Endometrial microvascular endothelial cells (primary cell): ENCODE data around the gene PRSS27. TPM values are rescaled to one million over a fixed set of nuclear protein-coding genes. Genes with fewer than 3 reads are reported as not detected.

Source experiments
- in situ Hi-C: cut with HindIII; loops from 2 replicates; pipeline ENCODE4 v1.10.0; 2017; ENCODE audit warnings: low sequenced_read_pairs, low pct_unique_long_range_greater_than_20kb; ENCODE audit errors: inconsistent ontology term
- total RNA-seq: library from RNA; depleted of rRNA; stranded (reverse); fragments of >200 nt; gene quantifications from one replicate; pipeline ENCODE4 v1.2.3, GENCODE V29; 2015; ENCODE audit errors: inconsistent ontology term

PRSS27 gene
- total RNA-seq, 1 donor from 2014 or later: not detected

- in situ Hi-C loops: no loop called here
Measured at GRCh38 chr16:2752850-2753732, 33.1 kb upstream of the PRSS27 start.

- in situ Hi-C loops: no loop called here
Measured at GRCh38 chr16:2752035-2752849, 32.2 kb upstream of the PRSS27 start, which contains the start of gene SRRM2. TSS of gene SRRM2 (plus strand) at chr16:2752638. CDS start at chr16:2756365, 3,727 bp downstream.

- in situ Hi-C loops: no loop called here
Measured at GRCh38 chr16:2751577-2752034, 31.6 kb upstream of the PRSS27 start.

GRCh38 chr16:2749936-2750335 is 29.9 kb upstream of the PRSS27 start:
- in situ Hi-C loops: no loop called here

- in situ Hi-C loops: no loop called here
Measured at GRCh38 chr16:2749476-2749875, 29.5 kb upstream of the PRSS27 start.

GRCh38 chr16:2748757-2749455 is 28.9 kb upstream of the PRSS27 start:
- in situ Hi-C loops: no loop called here

- in situ Hi-C loops: no loop called here
Measured at GRCh38 chr16:2745961-2746360, 25.9 kb upstream of the PRSS27 start.

- in situ Hi-C loops: no loop called here
Measured at GRCh38 chr16:2745116-2745890, 25.3 kb upstream of the PRSS27 start.

- in situ Hi-C loops: no loop called here
Measured at GRCh38 chr16:2744711-2745110, 24.7 kb upstream of the PRSS27 start.

GRCh38 chr16:2743007-2743810 is 23.2 kb upstream of the PRSS27 start:
- in situ Hi-C loops: no loop called here

GRCh38 chr16:2742323-2743006 is 22.4 kb upstream of the PRSS27 start:
- in situ Hi-C loops: no loop called here

- in situ Hi-C loops: no loop called here
Measured at GRCh38 chr16:2741168-2741567, 21.1 kb upstream of the PRSS27 start.

- in situ Hi-C loops: no loop called here
Measured at GRCh38 chr16:2740476-2740875, 20.5 kb upstream of the PRSS27 start.

GRCh38 chr16:2739625-2740430 is 19.8 kb upstream of the PRSS27 start:
- in situ Hi-C loops: no loop called here

- in situ Hi-C loops: no loop called here
Measured at GRCh38 chr16:2738615-2739014, 18.6 kb upstream of the PRSS27 start.

- in situ Hi-C loops: no loop called here
Measured at GRCh38 chr16:2737895-2738418, 17.9 kb upstream of the PRSS27 start.
